Amniotic stem cell (primary cell): ENCODE measurements around the gene CDH22.

Experiments used
- DNase-seq: peaks from one replicate; lab custom pipeline; 2025; lab: John Stamatoyannopoulos, UW

Gene CDH22

DNA sequence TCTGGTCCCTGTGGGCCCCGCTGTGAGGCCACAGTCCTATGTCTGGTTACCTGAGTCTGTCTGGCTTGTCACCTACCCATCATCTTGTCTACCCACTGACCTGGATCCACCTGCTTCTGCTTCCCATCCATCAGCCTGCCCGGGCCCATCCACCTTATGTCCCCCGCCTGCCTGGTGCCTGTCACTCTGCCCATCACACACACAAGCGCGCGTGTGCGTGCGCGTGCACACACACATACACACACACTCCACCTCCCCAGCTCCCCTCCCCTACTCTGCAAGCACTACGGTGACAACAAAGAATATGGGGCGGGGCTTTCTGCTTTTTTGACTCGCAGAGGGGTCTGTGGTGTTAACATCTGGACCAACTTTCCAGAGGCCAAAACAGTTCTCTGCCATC, 8.0 kb downstream of the CDH22 start:
- DNase-seq, result no peak

DNA sequence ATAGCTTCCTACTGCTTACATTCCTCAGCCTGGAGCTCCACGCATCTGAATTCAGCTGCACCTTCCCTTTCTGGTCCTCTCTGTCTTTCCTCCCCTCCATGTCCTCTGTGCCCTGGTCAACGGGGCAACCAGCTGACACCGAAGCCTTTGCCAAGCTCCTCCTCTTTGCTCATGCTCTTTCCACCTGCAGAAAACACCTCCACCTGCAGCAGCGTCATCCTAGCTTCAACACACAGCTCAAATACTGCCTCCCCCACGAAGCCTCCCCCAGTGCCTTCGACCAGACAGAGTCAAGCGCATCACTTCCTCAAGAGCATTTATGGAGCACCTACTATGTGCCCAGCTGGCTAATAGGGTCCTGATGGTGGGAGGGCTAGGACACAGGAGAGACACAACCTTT, 9.2 kb downstream of the CDH22 start:
- DNase-seq, result no peak

DNA sequence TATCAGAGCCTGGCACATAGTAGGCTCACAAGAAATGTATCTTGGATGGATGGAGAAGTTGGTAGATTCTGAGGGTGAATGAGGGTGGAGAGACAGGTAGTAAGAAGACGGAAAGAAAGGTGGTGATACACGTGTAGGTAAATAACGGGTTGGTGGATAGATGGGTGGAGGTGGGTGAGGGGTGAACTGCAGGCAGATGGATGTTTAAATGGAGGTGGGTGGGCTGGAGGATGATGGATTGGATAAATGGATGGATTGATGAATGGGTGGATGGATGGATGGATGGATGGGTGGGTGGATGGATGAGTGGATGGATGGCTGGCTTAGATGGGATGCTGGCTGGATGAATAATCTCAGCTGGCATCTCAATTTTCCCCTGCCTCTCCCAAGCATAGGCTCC, 9.9 kb downstream of the CDH22 start:
- DNase-seq, result no peak

DNA sequence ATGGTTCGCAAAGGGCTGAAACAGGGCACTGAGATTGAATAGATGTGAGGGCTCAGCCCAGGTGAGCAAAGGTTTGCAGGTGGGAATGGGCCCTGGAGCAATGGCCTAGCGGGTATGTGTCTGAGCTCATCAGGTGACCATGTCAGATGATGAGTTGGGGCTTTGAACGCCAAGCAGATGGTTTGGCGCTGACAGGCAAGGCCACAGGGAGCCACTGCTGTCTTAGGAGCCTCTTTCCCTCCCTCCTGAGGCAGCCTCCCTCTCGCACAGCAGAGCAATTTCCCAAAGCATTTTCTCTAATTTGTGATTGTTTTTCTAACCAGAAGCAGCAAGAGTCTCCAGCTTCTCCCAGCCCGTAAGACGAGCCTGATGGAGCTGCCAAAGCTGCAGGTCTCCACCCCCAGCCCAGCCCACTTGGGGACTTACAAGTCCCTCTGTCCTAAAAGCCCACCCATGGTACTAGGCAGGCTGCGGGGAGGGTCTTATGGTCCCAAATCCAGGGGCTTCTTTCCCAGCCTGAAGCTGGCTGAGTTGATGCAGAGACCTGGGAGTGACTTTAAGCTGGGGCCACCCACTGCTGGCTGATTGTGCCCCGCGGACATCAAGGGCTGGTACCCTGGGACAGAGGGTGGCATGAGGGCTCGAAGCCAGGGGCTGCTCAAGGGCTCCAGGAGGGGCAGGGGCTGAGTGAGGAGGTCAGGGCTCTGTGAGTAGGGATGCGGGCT, 11.6 kb downstream of the CDH22 start:
- no peak for DNase-seq

DNA sequence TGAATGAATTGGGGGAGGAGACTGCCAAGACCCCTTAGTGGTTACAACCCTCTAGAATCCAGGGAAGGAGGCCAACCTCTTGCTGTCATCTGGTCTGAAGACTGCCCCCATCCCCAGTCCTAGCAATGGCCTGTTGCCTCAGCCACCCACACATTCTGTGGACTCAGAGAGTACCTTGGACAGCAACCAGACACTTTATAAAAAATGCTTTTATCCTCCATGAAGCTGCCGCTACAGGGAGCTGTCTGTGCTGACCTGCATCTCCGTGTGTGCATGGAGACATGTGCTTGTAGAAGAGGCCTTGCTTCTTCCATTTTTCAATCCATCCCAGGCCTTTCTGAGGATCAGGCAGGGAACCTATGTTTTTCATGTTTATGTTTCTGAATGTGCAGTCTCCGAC, 15.2 kb downstream of the CDH22 start:
- no peak for DNase-seq

DNA sequence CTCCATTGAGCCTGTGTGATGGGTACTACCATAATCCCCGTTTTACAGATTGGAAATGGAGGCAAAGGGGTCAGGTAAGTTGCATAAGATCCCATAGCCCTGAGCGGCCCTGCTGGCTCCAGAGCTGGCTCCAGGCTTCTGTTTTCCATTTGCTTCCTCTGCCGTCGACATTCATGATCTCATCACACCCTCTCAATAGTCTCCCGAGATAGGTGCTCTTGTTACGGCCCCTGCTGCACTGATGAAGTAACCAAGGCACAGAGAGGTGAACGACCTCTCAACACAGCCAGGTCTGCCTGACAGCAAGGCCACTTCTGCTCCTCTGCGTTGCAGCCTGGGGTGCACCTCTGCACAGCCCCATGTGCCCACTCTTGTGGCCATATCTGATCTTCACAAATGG, 16.9 kb downstream of the CDH22 start:
- no peak for DNase-seq

DNA sequence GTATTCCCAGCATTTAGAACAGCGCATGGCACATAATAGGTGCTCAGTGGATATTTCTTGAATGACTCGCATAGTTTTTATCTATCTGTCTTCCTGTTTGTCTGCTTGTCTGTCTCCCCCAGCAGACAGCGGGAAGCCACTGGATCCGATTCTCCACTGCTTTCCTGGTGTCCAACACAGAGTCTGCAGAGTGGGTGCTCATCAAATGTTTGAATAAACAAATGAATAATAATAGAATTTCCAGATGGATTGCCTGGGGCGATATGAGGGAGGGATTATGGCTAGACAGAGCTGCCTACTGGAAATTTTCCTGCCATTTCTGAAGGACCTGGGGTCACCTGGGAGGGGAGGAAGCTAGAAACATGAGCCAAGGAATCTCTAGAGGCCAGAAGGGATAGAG, 18.9 kb downstream of the CDH22 start:
- no peak for DNase-seq

DNA sequence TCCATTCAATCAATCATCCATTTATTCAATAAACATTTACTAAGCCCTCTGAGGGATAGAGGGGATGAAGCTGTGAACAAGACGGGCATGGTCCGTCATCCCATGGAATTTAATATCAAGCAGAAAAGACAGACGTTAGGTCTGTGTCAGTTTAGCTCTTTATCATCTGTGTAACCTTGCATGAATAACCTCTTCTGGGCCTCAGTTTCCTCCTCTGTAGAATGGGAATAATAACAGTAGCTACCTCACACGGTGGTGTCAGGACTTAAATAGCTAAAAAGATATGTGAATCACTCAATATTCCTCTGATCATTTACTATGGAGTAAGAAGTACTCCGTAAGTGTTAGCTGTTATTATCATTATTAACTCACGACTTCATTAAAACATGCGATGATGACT, 21.3 kb downstream of the CDH22 start:
- no peak for DNase-seq

DNA sequence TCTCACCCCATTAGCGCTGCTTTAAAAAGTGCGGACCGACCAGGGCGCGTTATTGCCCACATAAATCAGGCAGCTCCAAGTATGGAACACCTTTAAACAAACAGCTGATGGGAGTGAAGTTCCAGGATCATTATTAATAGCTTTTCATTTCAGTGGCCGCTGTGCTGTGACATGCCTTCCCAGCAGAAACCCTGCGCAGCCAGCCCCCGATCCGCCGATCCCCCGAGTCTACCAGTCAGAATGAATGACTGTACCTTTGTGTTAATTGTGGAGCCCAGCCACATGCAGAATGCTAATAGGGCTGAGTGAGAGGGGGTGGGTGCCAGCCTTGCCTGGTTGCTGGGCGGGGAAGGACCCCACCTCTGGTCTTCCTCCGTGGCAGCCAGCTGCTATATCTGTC, 21.9 kb downstream of the CDH22 start:
- no peak for DNase-seq

DNA sequence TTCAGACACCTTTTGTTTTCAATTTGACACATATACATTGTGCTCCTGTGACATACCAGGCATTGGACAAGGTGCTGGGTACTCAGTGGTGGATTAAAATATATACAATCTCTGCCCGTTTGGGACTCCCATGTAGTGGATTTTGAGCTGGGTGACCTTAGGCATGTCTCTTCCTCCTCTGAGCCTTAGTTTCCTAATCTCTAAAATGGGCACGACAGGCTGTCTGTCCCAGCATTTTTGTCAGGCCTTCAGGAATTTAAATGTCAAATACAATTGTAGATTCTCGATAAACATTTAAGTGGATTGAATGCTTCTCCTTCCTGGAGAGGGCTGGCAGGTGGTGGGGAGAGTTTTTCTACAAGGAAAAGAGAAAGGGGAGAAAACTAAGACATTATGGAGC, 22.6 kb downstream of the CDH22 start:
- no peak for DNase-seq

DNA sequence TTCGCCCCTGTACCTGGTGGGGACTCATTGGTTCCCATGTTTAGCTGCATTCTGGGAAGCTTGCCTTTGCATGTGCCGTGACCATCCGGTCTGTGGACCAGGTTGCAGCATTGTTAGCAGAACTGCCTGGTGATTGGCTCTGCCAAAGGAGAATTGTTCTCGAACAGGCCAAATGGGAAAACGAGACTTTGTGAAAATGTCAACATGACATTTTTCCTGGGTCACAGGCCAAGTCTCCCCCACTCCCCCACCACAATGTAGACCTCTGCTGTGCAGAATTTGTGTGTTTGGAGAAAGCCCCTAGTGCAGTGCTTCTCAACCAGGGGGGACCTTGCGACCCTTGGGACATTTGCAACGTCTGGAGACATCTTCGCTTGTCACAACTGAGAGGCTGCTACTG, 23.2 kb downstream of the CDH22 start:
- DNase-seq, result no peak

DNA sequence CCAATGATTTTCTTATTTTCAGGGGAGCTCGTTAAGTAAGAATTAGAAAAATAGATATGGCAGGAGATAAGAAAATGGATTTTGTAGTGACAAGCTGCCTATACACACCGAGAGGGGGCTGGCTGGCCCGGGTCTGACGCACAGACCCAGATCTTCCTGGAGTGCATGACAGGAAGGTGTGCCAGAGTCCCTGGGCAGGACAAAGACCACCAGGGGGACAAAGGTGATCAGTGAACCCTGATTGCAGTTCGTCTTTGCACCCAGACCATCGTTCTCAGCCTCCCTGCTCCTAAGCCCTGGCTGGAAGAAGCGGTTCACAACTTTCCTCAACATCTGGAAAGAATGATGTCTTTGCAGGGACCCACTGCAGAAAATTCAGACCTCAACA, 24.3 kb downstream of the CDH22 start:
- DNase-seq, result no peak

DNA sequence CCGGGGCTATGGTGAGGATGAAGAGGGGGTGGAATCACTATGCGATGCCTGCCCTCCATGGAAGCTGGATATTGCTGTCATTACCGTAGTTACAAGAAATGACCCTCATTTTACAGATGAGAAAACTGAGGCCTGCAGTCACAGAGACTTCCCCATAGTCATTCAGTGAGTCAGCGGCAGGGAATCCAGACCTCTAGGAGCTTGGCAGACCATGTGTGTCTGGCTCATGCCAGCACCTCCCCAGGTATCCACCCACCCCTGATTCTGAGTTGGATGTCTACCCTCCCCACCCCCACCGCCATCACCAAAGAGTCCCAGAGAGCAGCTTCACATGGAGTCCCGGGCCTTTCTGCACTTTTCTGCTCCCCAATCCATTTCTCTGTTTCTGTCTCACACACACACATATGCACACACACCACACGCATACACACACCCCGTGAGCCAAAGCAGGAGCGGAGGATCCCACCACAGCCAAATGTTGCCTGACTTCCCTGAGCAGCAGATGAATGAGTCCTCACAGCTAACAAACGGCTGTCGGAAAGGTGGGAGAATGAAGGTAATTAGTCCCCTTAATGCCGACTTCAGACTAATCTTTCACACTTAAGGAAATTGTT, 24.8 kb downstream of the CDH22 start:
- DNase-seq, result no peak

DNA sequence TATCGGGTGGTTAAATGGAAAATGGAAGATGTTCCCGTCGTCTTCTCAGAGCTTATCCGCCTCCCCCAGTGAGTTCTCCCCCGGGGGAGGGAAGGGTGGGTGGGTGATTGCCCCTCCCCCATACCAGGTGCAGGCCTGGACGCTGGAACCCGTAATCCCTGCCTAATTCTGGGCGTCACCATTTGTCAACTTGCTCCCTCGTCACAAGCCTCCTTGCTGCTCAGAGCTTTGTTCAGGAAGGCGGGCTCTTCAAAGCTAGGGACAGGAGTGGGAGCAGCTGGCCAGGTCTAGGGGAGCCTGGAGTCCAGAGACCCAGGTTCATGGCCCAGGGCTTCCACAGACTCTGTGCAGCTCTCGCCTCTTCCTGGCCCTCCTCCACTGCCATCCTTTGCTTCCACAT, 25.6 kb downstream of the CDH22 start:
- DNase-seq, result no peak

DNA sequence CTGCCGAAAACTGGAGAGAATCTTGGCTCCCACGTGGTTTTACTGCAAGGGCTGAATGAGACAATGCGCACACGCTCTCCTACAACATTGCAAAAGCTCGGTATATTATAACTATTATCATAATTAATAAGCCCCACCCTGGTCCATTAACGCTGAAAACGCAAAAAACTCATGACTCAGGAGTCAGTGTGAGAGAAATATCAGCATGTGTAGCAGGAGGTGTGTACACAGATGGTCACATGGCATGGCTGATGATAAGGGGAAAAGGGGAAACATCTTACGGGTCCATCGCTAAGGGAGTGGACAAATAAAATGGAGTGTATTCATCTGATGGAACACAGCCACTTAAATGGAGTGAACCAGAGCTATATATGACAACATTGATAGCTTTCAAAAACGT, 29.2 kb downstream of the CDH22 start:
- DNase-seq, result no peak

DNA sequence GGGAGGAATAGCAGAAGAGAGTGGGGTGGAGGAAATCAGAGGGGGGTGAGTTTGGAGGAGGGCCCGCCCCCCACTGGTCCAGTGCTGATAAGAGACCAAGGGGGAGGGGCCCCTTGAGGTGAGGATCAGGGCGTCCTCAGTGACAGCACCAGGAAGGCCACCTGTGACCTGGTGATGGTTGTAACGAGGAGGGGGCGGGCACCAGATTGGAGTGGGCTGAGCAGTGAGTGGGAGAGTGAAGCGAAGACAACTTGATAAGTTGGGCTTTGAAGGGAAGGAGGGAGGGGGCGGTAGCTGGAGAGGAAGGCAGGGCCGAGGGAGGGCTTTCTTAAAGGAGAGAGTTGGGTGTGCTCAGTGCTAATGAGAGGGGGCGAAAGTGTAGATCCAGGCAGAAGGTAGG, 30.7 kb downstream of the CDH22 start:
- DNase-seq, result no peak

DNA sequence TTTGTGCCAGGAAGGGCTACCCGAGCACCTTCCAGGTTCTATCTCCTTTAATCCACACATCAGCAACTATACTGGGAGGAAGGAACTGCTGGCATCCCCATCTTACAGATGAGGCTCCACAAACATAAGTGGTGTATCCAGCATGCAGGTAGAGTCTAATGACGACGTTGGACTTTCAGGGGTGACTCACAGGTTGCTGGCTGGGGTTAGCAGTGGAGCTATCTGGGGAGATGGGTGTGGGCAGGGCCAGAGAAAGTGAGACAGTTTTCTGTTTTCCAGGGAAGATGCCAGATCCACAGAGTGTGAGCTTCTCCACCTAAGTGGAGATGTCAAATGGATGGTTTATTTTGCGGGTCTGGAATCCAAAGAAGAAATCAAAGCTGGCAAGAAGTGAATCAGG, 31.8 kb downstream of the CDH22 start:
- no peak for DNase-seq

DNA sequence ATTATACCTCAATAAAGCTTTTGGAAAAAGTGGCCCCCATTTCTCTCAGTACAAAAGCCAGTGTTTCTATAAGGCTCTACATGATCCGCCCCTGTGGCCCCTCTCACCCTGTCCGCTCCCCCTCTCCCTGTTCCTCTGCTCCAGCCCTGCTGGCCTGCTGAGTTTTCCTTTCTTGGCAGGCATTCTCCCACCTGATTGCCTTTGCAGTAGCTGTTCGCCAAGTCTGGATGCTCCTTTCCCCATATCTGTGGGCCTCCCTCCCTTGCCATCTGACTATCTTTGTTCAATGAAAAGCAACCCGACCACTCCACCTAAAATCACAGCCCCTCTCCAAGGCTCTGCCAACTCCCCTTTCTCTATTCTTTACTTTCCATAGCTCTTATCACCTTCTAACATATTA, 33.2 kb downstream of the CDH22 start:
- no peak for DNase-seq

DNA sequence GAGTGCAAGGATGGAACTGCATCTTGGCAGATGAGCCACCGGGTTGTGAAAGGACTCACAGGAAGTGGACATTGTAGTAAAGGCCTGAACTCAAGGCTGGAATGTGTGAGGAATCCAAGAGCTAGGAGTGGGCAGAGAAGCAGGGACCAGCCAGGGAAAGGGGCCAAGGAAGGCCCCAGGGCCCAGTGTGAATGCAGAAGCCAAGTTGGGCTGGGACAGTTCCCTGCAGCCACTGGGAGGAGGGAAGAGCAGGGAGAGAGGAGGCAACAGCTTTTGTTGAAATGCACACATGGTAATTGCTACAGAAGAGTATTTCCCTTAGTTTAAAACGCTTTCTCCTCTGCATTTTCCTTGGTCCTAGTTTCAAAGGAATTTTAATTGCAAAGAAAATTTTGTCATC, 34.6 kb downstream of the CDH22 start:
- DNase-seq, result no peak

DNA sequence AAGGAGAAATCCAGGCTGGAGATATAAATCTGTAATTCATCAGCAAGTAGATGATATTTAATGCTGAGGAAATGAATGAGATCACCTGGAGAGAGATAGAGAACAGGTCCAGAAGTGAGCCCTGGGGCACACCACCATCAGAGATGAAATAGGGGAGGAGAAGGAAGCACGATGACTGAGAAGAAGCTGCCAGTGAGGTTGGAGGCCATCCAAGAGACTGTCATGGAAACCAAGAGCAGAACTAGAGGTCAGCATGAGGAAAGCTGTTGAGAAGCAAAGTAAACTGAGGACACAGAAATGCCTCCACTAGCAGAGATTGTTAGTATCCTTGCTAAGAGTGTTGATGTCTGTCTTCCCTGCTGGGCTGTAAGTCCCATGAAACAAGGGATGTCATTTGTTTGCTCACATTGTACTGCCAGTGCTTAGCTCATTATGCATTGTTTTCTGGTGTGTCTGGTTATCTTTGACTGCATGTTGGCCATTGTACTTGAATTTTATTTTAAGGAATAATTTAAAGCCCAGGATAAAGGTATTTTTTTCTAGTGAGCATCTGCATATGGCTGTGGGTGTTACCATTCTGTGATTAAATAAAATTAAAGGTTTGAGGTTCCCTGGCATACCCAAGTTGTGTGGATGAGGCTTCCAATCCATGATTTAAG, 35.8 kb downstream of the CDH22 start:
- DNase-seq, result no peak

DNA sequence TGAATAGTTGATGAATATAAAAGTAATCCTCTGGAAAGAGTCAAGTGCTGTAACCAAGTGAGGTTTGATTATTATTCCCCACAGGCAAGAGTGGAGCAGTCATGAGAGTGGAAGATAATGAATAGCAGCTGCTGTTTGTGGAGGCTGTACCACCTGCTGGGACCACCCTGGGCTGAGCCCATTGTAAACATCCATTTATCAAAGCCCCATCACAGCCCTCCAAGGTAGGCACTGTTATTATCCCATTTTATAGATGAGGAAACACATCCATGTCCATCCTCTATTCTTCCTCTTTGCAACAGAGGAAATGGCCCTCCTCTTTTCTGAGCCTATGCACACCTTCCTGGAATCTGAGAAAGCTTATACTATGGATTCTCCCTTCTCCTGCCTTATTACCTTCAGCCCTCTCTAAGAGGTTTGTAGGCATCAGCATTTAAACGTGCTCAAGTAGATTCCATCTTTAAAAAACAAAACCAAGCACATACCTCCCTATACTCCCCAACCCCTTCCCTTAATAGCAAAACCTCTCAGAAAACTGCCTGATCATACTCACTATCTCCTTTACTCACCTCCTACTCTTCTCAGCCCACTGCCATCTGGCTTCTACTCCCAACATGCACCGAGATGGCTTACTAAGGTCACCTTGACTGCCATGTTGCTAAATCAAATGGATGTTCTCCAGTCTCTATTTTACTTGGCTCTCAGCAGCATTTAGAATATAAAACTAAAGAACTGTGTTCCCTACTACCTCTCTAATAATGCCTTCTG, 37.1 kb downstream of the CDH22 start:
- DNase-seq, result no peak

DNA sequence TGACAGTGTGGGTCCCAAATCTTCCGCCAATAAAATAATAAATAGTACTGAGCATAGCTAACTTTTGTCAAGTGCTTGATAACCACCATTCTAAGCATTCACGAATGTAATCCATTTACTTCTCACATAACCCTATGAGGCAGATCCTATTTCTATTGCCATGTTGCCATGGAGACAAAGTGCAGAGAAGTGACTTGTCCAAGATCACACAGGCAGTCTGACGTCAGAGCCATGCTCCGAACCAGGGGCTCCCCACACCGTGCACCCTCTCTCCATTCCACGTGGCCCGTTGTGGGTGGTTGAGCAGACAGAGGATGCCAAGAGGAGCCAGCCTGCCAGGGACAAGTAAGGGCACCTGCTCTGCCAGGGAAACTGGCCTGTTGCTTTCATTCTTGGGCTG, 38.9 kb downstream of the CDH22 start:
- DNase-seq, result no peak

DNA sequence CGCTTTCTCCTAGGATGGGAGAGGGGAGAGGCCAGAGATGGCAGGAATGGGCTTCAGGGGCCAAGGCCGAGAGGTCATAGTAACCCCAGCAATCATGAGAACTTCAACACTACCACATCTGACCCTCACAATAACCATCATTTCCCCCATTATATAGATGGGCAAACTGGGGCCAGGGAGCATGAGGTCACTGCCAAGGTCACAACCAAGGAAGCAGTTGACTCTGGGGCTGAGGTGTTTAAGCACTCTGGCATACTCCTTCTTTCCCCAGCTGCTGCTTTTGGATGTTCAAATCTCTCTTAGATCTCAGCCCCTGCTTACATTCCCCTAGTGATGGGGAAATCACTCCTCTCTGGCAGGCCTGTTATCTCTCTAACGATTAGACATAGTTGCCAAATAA, 39.6 kb downstream of the CDH22 start:
- no peak for DNase-seq
